Measurements from ENCODE around the gene TBC1D8. TPM values are rescaled to one million over a fixed set of nuclear protein-coding genes. Genes with fewer than 3 reads are reported as not detected.

TBC1D8 gene
- total and polyA plus RNA-seq, 4 donors = 10.4 to 38.6 (median 13.4) TPM

GRCh38 chr2:101058386-101058785 lies 92.8 kb downstream of the TBC1D8 start:
- Histone ChIP-seq H3K4me3 (ENCODE audit: low read depth in 1 of 3, low read length in 3 of 3) (no peak overlapping the region), H3K4me1 (ENCODE audit: control insufficient read depth in 4 of 4, insufficient read depth in 4 of 4, low read length in 3 of 4) (peaks cover 2 to 16% (median 2%) of the 10 kb centered on the region in 4 donors), H3K27ac (ENCODE audit: low read depth in 1 of 2, low read length in 2 of 2) (no peak overlapping the region), H3K27me3 (ENCODE audit: control insufficient read depth in 4 of 4, insufficient read depth in 4 of 4, low read length in 3 of 4) (no peaks in the 10 kb centered on the region), H3K9ac (ENCODE audit: low read depth in 1 of 2, low read length in 2 of 2) (no peak overlapping the region), H3K9me3 (ENCODE audit: control insufficient read depth in 4 of 4, low read length in 3 of 4) (no peaks in the 10 kb centered on the region), H3K36me3 (ENCODE audit: control insufficient read depth in 4 of 4, insufficient read depth in 3 of 4, low read depth in 1 of 4, low read length in 3 of 4) (peaks cover 0 to 24% (median 14%) of the 10 kb centered on the region in 4 donors)
- WGBS = 97% methylated on average over 3 of the region's 3 CpGs
- no peak for DNase-seq (ENCODE audit: low spot score)
- TF ChIP-seq MAX (IDR thresholded peaks at IDR 0.05) (no peak), SP1 (IDR thresholded peaks at IDR 0.05) (no peak), TAF1 (conservative IDR thresholded peaks at IDR 0.05) (no peak), YY1 (IDR thresholded peaks at IDR 0.05) (no peak), GABPA (IDR thresholded peaks at IDR 0.05 in 1 of 2, conservative IDR thresholded peaks at IDR 0.05 in 1 of 2) (no peak), RAD21 (IDR thresholded peaks at IDR 0.05) (no peak), FOXA1 (IDR thresholded peaks at IDR 0.05) (no peak), FOXA2 (IDR thresholded peaks at IDR 0.05) (no peak), RXRA (IDR thresholded peaks at IDR 0.05) (no peak), NR2F2 (IDR thresholded peaks at IDR 0.05) (no peak), JUND (IDR thresholded peaks at IDR 0.05) (no peak)
- TF ChIP-seq, protein P1, sequence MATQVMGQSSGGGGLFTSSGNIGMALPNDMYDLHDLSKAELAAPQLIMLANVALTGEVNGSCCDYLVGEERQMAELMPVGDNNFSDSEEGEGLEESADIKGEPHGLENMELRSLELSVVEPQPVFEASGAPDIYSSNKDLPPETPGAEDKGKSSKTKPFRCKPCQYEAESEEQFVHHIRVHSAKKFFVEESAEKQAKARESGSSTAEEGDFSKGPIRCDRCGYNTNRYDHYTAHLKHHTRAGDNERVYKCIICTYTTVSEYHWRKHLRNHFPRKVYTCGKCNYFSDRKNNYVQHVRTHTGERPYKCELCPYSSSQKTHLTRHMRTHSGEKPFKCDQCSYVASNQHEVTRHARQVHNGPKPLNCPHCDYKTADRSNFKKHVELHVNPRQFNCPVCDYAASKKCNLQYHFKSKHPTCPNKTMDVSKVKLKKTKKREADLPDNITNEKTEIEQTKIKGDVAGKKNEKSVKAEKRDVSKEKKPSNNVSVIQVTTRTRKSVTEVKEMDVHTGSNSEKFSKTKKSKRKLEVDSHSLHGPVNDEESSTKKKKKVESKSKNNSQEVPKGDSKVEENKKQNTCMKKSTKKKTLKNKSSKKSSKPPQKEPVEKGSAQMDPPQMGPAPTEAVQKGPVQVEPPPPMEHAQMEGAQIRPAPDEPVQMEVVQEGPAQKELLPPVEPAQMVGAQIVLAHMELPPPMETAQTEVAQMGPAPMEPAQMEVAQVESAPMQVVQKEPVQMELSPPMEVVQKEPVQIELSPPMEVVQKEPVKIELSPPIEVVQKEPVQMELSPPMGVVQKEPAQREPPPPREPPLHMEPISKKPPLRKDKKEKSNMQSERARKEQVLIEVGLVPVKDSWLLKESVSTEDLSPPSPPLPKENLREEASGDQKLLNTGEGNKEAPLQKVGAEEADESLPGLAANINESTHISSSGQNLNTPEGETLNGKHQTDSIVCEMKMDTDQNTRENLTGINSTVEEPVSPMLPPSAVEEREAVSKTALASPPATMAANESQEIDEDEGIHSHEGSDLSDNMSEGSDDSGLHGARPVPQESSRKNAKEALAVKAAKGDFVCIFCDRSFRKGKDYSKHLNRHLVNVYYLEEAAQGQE (IDR thresholded peaks at IDR 0.05) = no peak
- TF ChIP-seq, protein P2, sequence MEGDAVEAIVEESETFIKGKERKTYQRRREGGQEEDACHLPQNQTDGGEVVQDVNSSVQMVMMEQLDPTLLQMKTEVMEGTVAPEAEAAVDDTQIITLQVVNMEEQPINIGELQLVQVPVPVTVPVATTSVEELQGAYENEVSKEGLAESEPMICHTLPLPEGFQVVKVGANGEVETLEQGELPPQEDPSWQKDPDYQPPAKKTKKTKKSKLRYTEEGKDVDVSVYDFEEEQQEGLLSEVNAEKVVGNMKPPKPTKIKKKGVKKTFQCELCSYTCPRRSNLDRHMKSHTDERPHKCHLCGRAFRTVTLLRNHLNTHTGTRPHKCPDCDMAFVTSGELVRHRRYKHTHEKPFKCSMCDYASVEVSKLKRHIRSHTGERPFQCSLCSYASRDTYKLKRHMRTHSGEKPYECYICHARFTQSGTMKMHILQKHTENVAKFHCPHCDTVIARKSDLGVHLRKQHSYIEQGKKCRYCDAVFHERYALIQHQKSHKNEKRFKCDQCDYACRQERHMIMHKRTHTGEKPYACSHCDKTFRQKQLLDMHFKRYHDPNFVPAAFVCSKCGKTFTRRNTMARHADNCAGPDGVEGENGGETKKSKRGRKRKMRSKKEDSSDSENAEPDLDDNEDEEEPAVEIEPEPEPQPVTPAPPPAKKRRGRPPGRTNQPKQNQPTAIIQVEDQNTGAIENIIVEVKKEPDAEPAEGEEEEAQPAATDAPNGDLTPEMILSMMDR (IDR thresholded peaks at IDR 0.05; ENCODE audit: low read depth, low read length, missing input control) = no peak

- no peaks in the 10 kb centered on the region for H3K9me3 ChIP-seq (ENCODE audit: control insufficient read depth in 4 of 4, low read length in 3 of 4)
- 82% methylated on average over 5 of the region's 5 CpGs for WGBS
- no peak overlapping the region for H3K4me3 ChIP-seq (ENCODE audit: low read depth in 1 of 3, low read length in 3 of 3)
- H3K27me3 ChIP-seq (ENCODE audit: control insufficient read depth in 4 of 4, insufficient read depth in 4 of 4, low read length in 3 of 4) = no peaks in the 10 kb centered on the region
- peaks cover 0 to 13% (median 2%) of the 10 kb centered on the region in 4 donors for H3K4me1 ChIP-seq (ENCODE audit: control insufficient read depth in 4 of 4, insufficient read depth in 4 of 4, low read length in 3 of 4)
- H3K9ac ChIP-seq (ENCODE audit: low read depth in 1 of 2, low read length in 2 of 2) = no peak overlapping the region
- no peak for DNase-seq (ENCODE audit: low spot score)
- H3K27ac ChIP-seq (ENCODE audit: low read depth in 1 of 2, low read length in 2 of 2) = no peak overlapping the region
- H3K36me3 ChIP-seq (ENCODE audit: control insufficient read depth in 4 of 4, insufficient read depth in 3 of 4, low read depth in 1 of 4, low read length in 3 of 4) = peaks cover 0 to 27% (median 19%) of the 10 kb centered on the region in 4 donors
- peak; percentile 40 to 58 for TF ChIP-seq HNF4A (conservative IDR thresholded peaks at IDR 0.05)
- no peak for TF ChIP-seq EGR1 (IDR thresholded peaks at IDR 0.05; ENCODE audit: low read depth in 2 of 2)
Observed at GRCh38 chr2:101057051-101057933, 93.9 kb downstream of the TBC1D8 start.
